Stimulated activated naive CD8-positive, alpha-beta T cell treated with anti-CD3 and anti-CD28 coated beads, Interleukin-15, amount 100 ng/mL, for 72 hours (primary cell): ENCODE data around the gene TRIM16.
"Not testable (repeated sequence)": the region's sequence is repeated elsewhere in the genome, so short reads cannot be mapped to it uniquely, and the experiment has no call there.

Experiments used
- ATAC-seq: fragments of 150-1000 bp; cut with Tn5 transposase; 2 replicates; pipeline ENCODE4 v1.10.0; 2021; ENCODE audit warnings: mild to moderate bottlenecking, moderate library complexity
- DNase-seq, 2 donors: peaks; one replicate each; pipeline ENCODE4 v3.0.0; 2021 to 2022
- H3K27ac Mint-ChIP-seq, 2 donors: one replicate each; pipeline ENCODE4 v1.8.0; 2022; ENCODE audit warnings: mild to moderate bottlenecking in 2 of 2, mixed read lengths in 2 of 2, moderate library complexity in 2 of 2
- H3K27me3 Mint-ChIP-seq: one replicate; pipeline ENCODE4 v1.8.0; 2022; ENCODE audit warnings: mixed read lengths
- H3K4me1 Mint-ChIP-seq: one replicate; pipeline ENCODE4 v1.8.0; 2022; ENCODE audit warnings: mild to moderate bottlenecking, mixed read lengths
- H3K4me3 Mint-ChIP-seq, 2 donors: one replicate each; pipeline ENCODE4 v1.8.0; 2022; ENCODE audit warnings: mild to moderate bottlenecking in 2 of 2, mixed read lengths in 2 of 2, moderate library complexity in 1 of 2
- H3K9me3 Mint-ChIP-seq, 2 donors: one replicate each; pipeline ENCODE4 v1.8.0; 2022; ENCODE audit warnings: mixed read lengths in 2 of 2

TRIM16 gene

DNA sequence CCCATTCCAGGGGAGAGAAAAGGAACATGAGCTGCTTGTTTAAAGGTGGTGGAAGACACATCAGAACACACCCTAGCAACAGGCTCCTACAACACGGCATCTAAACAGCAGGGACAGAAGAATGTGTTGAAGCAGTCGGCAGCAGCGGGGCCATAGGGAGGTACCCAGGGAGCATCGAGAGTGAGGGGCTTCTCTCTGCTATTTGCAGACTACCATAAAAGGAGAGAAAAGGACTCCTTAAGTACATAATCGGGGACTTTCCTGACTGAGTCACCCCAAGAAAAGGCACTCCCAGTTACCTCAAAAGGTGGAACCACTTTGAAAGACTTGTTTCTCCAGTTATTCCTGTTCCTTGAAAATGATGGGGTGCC lies 38.2 kb downstream of the TRIM16 start:
- Mint-ChIP-seq H3K27ac (peak overlapping the region in 1 of 2 donors; percentile 90), H3K4me1 (peaks cover 18% of the 10 kb centered on the region)
- not testable (repeated sequence) for ATAC-seq, H3K27me3 Mint-ChIP-seq, DNase-seq, H3K4me3 Mint-ChIP-seq, H3K9me3 Mint-ChIP-seq

DNA sequence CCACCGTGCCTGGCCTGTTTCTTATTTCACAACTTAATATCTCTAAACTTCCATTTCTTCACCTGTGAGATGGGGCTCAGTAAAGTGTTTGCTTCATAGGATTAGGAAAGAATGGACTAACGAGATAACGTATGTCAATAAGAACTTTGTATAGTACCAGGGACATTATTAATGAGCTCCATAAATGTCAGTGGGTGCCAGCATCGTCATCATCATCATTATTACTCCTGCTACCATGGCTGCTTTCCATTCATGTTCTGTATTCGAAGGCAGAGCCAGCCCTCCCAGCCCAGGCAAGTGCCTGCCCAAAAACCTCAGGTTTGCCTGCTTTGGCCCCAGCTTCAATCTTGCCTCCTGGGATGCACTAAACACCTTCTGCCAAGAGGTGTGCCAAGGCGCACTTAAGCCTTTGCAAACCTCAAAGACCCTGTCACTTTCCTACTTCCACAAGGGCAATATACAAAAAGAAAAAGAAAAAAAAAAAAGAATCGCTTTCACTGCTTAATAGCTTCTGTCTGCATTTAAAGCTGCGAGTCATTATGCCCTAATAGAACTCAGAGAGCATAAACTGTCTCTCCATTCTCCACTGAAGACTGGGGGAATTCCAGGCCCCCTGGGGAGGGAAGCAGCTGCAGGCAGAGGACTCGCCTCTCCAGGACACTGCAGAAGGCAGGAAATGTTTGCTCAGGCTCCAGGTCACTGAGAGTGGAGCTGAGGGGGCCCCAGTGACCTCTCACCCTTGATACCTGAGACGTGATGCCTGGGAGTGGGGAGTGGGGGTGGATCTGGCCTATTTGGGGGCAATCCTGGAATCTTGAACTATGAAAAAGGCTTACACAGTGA lies 38.8 kb downstream of the TRIM16 start:
- peak overlapping the region in 1 of 2 donors; percentile 90 for H3K27ac Mint-ChIP-seq
- H3K4me3 Mint-ChIP-seq: peak overlapping the region in 1 of 2 donors; percentile 17
- DNase-seq, H3K27me3 Mint-ChIP-seq, ATAC-seq, H3K9me3 Mint-ChIP-seq: not testable (repeated sequence)
- peaks cover 11% of the 10 kb centered on the region for H3K4me1 Mint-ChIP-seq

DNA sequence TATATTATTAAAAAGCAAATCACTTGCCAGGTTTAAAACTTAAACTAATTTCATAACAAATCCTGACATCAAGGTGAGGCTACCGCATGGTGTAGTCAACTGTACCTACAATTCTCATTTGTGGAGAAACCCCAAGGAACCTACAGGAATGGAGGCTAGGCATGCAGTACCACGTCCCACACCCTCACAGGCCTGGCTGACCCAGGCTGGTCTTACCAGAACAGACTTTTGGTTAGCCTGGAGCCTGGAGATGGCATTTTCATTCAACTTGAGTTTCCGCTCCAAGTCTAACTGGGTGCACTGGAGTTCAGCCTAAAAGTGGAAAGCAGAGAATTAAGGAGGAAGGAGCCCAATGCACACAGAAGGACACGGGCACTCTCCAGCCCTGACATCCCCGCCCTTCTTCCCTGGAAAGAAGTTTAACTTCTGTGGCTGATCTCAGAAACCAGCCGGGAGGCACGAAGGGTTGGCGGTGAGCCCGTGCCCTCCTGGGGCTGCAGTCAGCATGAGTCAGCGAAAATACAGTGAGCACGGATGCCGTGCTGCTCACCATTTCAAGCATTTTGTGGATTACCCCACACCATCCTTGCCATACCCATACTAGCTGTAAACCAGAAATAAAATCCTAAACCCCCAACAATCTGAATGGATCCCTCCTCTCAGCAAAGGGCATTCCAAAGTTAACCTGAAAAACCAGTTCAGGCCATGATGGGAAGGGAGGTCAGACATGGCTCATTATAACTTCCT lies 41.4 kb downstream of the TRIM16 start:
- ATAC-seq, H3K4me3 Mint-ChIP-seq, H3K27me3 Mint-ChIP-seq, H3K27ac Mint-ChIP-seq, DNase-seq, H3K9me3 Mint-ChIP-seq: not testable (repeated sequence)
- peaks cover 11% of the 10 kb centered on the region for H3K4me1 Mint-ChIP-seq

DNA sequence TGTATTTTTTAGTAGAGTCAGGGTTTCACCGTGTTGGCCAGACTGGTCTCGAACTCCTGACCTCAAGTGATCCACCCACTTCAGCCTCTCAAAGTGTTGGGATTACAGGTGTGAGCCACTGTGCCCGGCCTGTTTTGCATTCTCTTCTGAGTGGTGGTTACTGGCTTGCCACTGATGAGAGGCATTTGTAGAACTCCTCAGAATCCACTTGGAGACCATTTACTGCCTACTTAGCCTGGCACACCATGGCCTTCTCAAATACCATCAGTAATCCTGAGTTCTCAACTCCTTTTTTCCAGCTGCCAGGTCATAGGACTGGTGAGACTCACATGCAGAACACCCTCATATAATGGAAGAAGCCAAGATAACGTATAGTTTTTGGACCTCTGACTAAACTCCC lies 42.1 kb downstream of the TRIM16 start:
- not testable (repeated sequence) for H3K9me3 Mint-ChIP-seq, ATAC-seq, DNase-seq, H3K4me3 Mint-ChIP-seq, H3K27ac Mint-ChIP-seq, H3K27me3 Mint-ChIP-seq
- H3K4me1 Mint-ChIP-seq: peaks cover 11% of the 10 kb centered on the region

DNA sequence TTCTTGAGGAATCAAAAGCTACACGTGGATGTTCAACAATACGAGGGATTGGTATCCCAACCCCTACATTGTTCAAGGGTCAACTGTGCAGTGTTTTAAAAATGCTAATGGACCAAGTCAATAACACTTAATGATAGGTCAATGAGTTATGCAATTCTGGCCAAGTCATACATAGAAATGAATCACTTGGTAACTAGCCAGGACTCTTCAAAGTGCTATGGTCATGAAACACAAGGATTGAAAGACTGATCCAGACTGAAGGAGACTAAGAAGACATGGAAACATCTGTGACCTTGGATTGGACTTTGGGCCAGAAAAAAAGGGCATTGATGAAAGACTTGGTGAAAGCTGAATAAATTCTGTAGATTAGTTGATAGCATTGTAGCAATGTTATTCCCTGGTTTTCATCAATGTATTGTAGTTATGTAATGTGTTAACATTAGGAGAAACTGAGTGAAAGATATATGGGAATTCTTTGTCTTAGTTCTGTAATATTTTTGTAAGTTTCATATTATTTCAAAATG lies 53.1 kb downstream of the TRIM16 start:
- not testable (repeated sequence) for H3K4me1 Mint-ChIP-seq, H3K27ac Mint-ChIP-seq, H3K27me3 Mint-ChIP-seq, ATAC-seq, H3K4me3 Mint-ChIP-seq, DNase-seq, H3K9me3 Mint-ChIP-seq

DNA sequence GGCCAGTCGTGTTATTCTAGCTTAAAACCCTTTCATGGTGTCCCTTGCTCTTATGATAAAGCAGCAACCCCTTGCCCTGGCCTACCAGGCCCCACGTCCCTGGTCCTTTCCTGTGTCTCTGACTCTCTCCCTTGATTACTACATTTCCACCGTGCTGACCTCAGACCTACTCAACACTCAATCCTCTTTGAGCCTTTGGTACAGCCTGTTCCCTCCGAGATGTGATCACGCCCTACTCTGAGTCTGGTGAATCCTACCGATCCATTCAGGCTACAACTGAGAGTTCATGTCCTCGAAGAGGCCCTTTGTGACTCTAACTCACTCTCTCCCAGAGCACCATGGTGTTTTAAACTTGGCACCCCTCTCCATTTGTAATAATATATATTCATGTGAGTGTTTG lies 54.1 kb downstream of the TRIM16 start:
- H3K27me3 Mint-ChIP-seq, DNase-seq, H3K4me1 Mint-ChIP-seq, H3K27ac Mint-ChIP-seq, H3K4me3 Mint-ChIP-seq, H3K9me3 Mint-ChIP-seq, ATAC-seq: not testable (repeated sequence)

DNA sequence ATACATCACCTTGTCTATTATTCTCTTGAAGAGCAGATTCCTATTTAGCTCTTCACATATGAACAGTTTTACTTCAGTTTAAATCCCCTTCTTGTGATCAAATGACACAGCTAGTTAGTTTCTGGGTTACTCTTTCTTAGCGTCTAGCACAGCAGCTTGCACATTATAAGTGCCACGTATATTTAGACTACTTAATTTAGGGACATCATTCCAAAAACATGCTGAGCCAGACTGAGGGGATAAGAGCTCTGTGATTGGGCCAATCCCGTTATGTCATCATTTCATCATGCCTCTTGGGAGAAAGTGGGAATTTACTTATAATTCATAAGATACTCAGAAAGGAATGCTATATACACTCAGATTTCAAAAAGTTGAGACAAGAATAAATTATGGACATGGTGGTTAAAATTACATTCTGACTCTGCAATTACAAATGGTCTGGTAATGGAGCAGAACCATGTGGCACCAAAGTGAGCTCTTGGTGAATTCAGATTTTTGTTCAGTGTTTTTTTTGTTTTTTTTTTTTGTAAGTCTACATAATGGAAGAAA lies 60.4 kb downstream of the TRIM16 start:
- H3K4me3 Mint-ChIP-seq, H3K4me1 Mint-ChIP-seq, H3K27ac Mint-ChIP-seq, H3K9me3 Mint-ChIP-seq, ATAC-seq, DNase-seq, H3K27me3 Mint-ChIP-seq: not testable (repeated sequence)

DNA sequence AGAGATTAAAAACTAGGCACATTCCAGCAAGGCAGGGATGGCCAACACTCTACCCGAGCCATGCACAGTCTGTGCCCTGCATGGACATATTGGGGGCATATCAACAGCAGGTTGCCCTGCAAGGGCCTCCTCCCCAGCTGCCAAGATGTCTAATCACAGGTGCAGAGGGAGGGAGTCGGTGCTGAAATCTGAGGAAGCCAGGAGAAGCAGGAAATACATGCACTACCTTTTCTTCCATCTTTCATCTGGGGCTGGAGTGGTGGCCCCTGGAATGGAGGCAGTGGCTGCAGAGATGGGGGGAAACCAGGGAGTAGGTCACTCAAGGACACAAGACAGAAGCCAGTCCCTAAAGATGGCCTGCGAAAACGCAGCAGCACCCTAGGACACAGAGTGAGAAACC lies 60.9 kb downstream of the TRIM16 start:
- not testable (repeated sequence) for H3K27ac Mint-ChIP-seq, H3K9me3 Mint-ChIP-seq, H3K4me3 Mint-ChIP-seq, ATAC-seq, H3K4me1 Mint-ChIP-seq, DNase-seq, H3K27me3 Mint-ChIP-seq

DNA sequence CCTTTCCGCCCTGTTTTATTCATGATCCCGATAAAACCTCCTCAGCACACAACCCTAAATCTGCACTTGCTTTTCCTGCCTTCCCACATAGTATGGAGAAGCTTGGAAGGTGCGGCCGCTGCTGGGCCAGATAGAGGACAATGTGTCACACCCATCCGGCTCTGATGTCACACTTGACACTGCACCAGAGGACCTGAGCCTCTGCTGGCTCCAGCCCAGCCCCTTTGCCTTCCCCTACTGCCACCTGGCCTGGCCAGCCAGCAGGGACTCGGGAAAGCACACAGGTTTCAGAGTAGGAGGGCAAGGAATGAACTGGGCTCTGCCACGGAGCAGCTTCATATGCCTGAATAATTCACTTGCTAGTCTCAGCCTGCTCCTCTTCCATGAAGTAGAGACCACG lies 62.0 kb downstream of the TRIM16 start:
- not testable (repeated sequence) for H3K4me3 Mint-ChIP-seq, ATAC-seq, H3K9me3 Mint-ChIP-seq, H3K27me3 Mint-ChIP-seq, H3K27ac Mint-ChIP-seq, H3K4me1 Mint-ChIP-seq, DNase-seq

DNA sequence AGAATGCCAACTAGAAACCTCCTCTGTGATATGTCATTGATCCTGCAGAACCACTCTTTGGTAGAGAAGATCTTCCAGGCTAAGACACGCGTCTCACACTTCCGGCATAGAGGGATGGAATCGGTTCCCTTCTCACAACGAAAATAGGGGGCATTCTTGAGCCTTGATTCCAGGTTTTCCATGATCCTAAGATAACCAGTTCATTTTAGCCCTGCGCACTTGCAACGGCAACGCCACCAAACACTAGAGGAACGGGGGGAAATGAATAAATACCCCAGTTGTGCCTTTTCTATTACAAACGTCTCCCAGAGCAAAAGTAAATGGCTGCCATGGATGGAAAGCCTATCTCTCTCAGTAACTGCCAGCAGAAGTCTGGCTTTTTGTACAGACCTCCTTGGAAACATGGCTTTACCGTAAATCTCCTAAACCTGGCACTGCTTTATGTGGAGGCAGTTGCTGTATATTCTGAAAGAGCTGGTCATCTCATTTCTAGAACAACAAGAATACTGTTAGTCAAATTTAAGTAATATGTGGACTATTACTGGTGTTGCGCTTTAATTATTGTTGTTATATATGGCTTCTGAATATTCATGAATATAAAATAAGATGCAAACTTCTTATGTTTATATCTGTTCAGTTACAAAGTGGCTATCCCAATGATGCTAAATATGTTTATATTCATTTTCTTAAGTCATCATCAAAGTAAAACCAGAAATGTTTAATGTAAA lies 64.6 kb downstream of the TRIM16 start, which contains the start of gene FBXW10B:
Gene FBXW10B (minus strand): TSS at position 374 of the 728 bp plus-strand sequence. CDS start 192 bp downstream, at position 182.
- peak within 1 kb of the TSS in 1 of 2 donors; percentile 10 for H3K27ac Mint-ChIP-seq
- not testable (repeated sequence) for DNase-seq, H3K9me3 Mint-ChIP-seq, H3K4me1 Mint-ChIP-seq, ATAC-seq, H3K4me3 Mint-ChIP-seq, H3K27me3 Mint-ChIP-seq

DNA sequence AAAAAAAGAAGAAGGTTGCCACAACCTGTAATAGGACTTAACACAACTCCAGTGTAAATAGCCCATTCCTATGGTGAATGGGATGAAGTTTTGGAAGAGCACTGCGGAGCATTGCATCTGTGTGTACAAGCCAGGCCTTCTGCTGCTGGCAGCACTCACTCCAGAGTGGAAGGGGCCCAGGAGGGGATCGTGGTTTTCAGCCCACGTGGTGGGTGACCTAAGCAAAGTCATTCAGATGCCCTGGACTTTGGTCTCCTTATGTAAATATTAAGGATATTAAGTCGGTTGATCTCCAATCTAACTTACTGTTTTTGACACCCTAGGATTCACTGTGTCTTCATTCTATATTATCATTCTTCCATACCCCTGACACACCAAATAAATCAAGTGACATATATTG lies 67.3 kb downstream of the TRIM16 start:
- not testable (repeated sequence) for ATAC-seq, H3K27ac Mint-ChIP-seq, H3K4me3 Mint-ChIP-seq, H3K27me3 Mint-ChIP-seq, H3K9me3 Mint-ChIP-seq, DNase-seq, H3K4me1 Mint-ChIP-seq

DNA sequence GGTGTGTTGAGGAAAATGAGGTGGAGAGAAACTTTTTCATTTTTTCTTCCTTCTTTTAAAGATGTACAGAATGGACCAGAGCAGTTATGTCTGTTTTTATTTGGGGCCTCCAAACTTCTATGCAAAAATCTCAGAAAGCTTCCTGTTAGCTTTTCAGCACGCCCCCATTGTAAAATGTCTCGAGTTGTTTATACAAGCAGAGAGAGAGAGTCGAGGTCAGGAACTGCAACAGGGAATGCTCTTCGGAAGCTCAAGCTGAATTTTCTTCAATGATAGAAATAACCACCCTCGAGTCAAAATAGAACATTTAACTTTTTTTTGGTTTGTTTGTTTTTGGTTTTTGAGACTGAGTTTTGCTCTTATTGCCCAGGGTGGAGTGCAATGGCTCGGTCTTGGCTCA lies 68.3 kb downstream of the TRIM16 start:
- DNase-seq, ATAC-seq, H3K4me3 Mint-ChIP-seq, H3K27ac Mint-ChIP-seq, H3K27me3 Mint-ChIP-seq, H3K9me3 Mint-ChIP-seq, H3K4me1 Mint-ChIP-seq: not testable (repeated sequence)

DNA sequence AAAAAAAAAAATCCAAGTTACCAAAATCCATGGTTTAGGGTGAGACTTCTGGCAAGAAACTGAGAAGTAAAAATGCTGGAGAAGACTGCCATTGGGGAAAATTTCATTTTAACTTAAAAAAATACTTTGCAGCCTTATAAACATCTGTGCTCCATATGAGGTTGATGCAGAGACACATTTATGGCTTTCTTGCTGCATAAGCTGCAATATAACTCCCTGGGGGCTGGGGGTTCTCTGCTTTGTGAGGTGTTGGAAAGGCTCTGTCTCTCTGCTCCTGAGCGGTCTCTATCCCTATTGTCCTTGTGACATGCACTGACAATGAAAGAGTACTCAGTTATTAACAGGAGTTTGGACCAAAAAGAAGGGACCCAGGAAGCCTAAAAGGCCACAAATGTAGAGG lies 71.0 kb downstream of the TRIM16 start:
- DNase-seq, H3K27ac Mint-ChIP-seq, H3K4me3 Mint-ChIP-seq, ATAC-seq, H3K4me1 Mint-ChIP-seq, H3K27me3 Mint-ChIP-seq, H3K9me3 Mint-ChIP-seq: not testable (repeated sequence)

DNA sequence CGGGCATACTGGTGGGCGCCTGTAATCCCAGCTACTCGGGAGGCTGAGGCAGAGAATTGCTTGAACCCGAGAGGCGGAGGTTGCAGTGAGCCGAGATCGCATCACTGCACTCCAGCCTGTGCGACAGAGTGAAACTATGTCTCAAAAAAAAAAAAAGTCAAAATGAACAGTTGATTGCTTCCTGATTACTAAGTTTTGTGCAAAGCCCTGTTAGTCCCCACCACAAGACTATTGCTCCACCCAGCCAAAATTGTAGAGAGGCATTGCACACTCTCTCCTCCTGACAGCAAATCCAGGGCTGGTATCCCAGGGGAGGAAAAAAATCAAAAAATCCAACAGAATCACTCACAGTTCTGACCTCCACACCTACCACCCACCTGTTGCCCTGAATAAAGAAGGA lies 91.2 kb downstream of the TRIM16 start:
- DNase-seq, H3K27ac Mint-ChIP-seq, H3K4me3 Mint-ChIP-seq, H3K9me3 Mint-ChIP-seq, ATAC-seq, H3K27me3 Mint-ChIP-seq: not testable (repeated sequence)
- peaks cover 27% of the 10 kb centered on the region for H3K4me1 Mint-ChIP-seq

DNA sequence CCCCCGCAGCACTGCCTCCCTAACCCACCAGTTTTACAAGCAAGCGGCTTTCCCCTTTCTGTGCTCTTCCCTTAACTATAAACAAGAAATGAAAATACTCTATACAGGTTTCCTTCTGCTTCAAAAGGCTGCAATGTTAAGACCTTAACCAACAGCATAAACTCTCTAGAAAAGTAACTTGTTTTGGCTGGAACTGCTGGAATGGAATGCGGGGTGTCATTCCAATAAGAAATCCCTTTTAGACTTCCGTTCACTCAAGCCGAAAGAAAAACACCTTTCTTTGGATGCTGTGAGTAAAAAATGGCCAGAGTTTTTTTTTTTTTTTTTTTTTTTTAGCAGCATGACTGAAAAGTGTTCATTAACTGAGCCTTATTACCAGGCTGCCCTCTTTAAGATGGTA lies 92.1 kb downstream of the TRIM16 start:
- not testable (repeated sequence) for ATAC-seq, H3K4me3 Mint-ChIP-seq, DNase-seq, H3K27ac Mint-ChIP-seq, H3K9me3 Mint-ChIP-seq
- Mint-ChIP-seq H3K4me1 (peaks cover 32% of the 10 kb centered on the region), H3K27me3 (peaks cover 15% of the 10 kb centered on the region)
